GM21423 (cell line): Measurements from ENCODE around the gene SPRING1.

Experiments used
- ATAC-seq: cut with Tn5 transposase; IDR thresholded peaks from one replicate; pipeline ENCODE4 v1.9.1; 2021; ENCODE audit warnings: mild to moderate bottlenecking, moderate library complexity; ENCODE audit not compliant: unreplicated experiment

SPRING1 gene

DNA sequence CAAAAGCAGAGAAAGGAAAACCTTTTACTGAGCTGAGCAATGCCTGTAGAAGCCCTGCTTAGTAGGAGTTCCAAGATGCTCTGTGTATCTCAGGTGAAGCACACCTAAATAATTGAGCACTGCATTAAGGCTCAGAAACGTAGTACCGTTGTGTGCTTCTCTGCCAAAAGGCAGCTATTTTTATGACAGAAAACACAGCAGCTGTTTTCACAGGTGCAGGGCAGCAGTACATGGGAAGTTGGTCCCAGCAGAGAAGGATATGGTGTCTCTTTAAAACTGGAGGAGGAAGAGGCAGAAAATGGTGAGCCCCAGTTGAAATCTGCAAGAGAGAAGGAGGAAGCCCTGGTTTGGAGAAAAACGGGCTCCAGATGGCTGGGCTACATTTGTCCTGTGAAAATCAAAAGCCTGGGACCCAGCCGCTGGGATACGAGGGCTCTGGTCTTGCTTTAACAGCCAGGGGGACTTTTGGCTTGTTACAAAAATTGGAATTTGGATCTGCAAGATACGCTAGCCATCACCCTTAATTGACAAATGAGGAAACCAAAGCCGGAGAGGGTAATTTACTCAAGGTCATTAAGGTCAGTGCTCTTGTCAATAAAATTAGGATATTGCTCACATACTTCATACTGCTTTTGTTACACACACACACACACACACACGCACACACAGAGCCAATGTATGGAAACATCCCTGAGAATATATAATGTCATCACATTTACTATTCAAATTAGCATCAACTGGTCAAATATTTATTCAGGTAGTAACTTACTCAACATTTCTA, 27.3 kb downstream of the SPRING1 start:
- no peak for ATAC-seq

DNA sequence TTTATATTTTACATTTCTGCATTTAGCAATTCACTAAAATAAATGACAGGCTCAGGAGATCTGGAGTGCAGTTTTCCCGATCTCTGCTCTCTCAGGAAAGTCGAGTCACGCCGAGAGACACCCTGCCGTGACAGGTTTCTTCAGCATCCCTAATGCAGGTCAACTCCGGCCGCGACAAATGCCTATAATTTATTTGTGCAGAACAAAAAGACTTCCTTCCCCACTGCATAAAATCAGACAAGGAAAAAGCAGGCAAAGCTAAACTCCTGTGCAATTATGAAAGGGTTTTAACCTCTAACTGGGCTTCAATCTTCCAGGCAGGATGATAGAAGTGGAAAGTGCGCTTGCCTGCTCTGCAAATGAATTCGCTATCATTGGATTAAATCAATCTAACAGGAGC, 28.1 kb downstream of the SPRING1 start:
- no peak for ATAC-seq

DNA sequence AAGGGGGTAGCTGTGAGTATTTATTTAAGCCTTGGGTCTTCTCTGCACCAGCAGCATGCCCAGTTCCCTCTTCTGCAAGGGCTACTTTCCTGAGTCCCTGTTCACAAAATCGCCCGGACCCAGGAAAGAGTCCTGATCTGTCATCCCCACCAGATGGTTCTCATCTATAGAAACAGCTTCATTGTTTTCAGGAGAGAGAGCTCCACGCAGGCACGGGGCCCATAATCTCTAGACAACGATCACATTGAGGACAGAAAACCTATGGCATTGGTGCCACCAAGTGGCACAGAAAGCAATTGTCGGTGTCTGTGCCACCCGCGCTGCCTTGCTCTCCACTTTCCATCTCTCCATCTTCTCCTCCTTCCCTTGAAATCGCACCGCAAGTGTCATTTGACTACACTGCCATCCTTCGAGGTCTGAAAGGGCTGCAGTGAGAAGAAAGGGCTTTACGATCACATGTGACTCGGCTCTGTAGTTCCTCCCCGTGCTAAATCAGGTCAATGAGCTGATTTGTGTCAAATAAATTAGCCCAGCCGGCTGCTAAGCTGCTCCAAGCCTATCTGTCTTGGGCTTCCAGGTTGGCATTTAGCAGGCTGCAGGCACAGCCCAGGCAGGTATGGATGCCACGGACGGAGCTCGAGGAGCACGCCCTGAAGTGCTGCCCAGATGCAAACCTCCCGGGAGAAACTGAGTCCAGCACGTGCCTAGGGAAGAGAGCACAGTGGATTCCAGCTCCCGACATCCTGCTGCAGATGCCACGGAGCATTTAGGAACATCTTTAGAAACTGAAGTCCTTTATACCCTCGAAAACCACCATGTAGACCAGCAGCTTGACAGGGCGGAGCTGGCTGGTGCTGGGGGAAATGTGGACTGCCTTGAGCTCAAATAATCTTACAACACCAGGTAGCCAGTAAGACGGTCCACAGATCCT, 28.8 kb downstream of the SPRING1 start:
- ATAC-seq: no peak

- ATAC-seq: no peak
Measured at GRCh38 chr12:116707751-116708150, 30.1 kb downstream of the SPRING1 start.

DNA sequence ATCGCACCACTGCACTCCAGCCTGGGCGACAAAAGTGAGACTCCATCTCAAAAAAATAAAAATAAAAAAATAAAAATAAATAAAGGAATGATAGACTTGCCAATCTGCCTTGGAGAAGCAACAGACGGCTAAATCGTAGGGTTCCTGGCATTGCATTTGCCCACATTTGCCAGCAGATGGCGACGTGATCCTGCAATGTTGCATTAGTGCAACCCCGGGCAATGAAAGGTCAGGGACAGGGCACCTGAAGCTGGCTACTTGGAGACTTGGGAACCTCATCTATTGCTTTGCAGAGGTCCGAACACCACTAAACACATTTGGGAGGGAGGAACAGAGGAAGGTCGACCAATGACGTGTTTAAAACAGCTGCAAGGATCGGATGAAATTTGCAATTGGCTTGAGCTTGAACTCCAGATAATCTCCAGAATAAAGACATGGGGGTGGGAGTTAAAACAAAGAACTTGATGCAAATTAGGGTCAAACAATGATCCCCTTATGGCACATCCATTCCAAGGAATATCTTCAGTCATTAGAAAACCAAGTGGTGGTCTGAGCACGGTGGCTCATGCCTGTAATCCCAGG, 34.6 kb downstream of the SPRING1 start:
- ATAC-seq: no peak

- no peak for ATAC-seq
Measured at GRCh38 chr12:116701432-116701831, 36.4 kb downstream of the SPRING1 start.

DNA sequence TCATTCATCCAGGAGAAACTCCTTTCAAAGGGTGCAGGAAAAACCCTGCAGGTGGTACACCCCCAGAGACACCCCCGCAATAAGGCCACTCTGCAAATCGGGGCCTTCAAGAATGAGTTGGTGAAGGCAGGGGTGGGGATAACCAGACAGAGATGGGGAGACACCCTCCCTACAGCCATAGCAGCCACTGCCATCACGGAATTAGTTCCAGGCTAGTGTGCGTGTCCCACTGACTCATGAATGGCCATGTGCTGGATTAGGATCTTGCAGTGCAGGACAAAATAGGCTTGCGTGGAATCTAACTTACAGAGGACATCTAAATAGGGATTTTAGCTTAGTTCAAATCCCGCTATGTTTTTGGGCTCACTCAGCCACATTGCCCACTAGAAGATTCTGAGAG, 37.8 kb downstream of the SPRING1 start:
- no peak for ATAC-seq

DNA sequence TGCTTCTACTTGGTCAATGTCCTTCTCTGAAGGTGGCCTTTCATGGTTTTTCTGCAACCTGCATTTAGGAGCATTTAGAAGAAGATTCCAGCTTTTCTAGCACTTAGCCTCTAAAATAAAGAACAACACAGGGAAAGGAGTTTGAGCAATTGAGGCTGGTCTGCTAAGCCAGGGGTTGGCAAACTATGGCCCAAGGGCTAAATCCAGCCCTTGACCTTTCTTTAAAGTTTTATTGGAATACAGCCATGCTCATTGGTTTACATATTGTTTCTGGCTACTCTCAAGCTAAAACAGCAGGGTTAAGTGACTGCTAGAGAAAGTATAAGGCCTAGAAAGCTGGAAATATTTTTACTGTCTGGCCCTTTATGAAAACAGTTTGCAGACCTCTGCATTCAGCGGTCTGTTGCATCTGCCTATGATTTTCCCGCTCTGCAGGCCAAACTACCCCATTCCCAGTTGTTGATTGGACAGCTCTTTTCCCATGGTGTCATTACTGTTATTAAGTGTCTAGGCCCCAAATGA, 39.3 kb downstream of the SPRING1 start:
- no peak for ATAC-seq

GRCh38 chr12:116698116-116698515, 39.8 kb downstream of the SPRING1 start:
- no peak for ATAC-seq

- ATAC-seq: no peak
Measured at GRCh38 chr12:116697716-116698115, 40.2 kb downstream of the SPRING1 start.

DNA sequence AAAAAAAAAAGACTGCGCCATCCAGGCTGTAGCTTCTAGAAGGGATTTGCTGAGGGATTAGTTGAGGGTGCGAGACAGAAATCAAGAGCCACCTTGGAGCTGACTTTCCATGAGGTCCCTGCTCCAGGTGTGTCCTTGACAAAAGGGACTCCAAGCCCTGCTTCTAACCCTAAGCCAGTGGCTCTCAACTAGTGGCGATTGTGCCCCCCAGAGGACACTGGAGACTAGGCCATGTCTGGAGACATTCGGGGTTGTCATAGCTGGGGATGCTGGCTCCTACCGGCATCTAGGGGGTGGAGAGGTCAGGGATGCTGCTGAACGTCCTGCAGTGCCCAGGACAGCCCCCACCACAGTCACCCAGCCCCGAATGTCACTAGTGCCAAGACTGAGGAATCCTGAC, 40.6 kb downstream of the SPRING1 start:
- no peak for ATAC-seq

GRCh38 chr12:116695464-116695725, 42.5 kb downstream of the SPRING1 start:
- ATAC-seq: no peak

- no peak for ATAC-seq
Measured at GRCh38 chr12:116694653-116695463, 43.0 kb downstream of the SPRING1 start.

GRCh38 chr12:116693286-116694227, 44.3 kb downstream of the SPRING1 start:
- no peak for ATAC-seq

DNA sequence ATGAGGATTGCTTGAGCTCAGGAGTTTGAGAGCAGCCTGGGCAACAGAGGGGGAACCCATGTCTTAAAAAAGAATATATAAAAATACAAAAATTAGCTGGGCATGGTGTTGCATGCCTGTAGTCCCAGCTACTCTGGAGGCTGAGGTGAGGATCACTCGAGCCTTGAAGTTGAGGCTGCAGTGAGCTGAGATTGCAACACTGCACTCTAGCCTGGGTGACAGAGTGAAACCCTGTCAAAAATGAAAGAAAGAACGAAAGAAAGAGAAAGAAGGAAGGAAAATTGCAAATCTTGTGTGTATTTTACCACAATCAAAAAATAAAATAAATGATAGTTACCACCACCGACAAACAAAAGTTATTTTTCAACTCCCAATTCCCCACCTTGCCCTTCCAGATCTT, 45.3 kb downstream of the SPRING1 start:
- no peak for ATAC-seq

GRCh38 chr12:116691636-116692035, 46.2 kb downstream of the SPRING1 start:
- no peak for ATAC-seq

DNA sequence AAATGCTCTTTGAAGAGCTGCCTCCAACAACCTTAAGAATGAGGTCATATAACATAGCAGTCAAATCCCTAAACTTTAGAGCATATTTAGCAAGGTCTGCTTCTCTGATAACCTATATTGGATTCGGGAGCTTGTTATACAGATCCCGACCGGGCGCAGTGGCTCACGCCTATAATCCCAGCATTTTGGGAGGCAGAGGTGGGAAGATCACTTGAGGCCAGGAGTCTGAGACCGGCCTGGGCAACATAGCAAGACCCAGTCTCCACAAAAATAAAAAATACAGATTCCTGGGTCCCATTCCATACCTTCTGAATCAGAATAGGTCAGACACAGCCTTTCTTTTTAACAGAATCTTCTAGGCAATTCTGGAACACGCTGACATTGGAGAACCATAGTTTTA, 46.7 kb downstream of the SPRING1 start:
- ATAC-seq: no peak

DNA sequence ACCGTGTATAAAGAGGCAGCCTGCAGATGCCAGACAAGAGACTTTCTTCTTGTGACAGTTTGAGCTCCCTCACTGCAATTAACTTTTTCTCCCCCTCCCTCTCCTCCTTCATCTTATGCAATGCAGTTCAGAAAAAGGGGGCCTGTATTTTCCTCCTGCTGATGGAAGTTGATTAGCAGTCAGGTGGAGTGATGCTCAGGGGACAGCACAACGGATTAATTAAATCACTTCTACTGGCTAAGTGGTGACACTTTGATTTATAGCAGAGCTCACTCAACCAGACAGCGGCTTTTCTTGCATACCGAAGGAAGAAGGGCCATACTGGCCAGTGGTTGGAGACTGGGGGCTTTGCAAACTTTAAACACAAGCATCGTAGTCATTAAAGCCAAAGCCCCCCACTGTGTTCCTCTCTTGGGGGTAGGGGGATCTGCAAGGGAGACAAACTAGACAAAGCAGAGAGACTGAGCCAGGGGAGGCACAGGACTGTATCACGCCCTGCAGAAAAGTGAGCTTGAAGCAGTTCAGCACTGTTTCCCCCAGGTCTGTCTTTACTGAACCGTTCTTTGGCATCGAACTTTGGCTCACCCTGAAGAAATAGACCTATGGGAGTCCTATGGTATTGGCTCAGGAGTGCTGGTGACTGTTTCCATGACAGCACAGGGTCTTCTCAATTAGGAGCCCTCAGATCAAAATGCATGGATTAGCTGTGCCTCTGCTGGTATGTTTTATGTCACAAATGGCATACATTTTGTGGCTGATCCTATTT, 47.7 kb downstream of the SPRING1 start:
- no peak for ATAC-seq

GRCh38 chr12:116689521-116689920, 48.3 kb downstream of the SPRING1 start:
- no peak for ATAC-seq
